Esophagus squamous epithelium (tissue), 5 donors: ENCODE measurements around the gene MRPL18. TPM values are rescaled to one million over a fixed set of nuclear protein-coding genes. Genes with fewer than 3 reads are reported as not detected.

ENCODE experiments used
- DNase-seq: peaks from one replicate; lab custom pipeline; 2025; lab: John Stamatoyannopoulos, UW
- H3K27ac ChIP-seq, 4 donors: fragments of 200-600 bp; sonication (generic); one replicate each; pipeline ENCODE4 v1.5.1; 2016 to 2019; ENCODE audit warnings: mild to moderate bottlenecking in 1 of 4
- H3K27me3 ChIP-seq, 4 donors: fragments of 200-600 bp; sonication (generic); 1 replicate in 3 of 4; 2 replicates in 1 of 4; pipeline versions ENCODE4 v1.5.1 to v1.6.0; 2017 to 2021; ENCODE audit warnings: antibody characterized with exemption in 1 of 4
- H3K36me3 ChIP-seq, 3 donors: fragments of 200-600 bp; sonication (generic); one replicate each; pipeline ENCODE4 v1.5.1; 2016 to 2019
- H3K4me1 ChIP-seq, 3 donors: fragments of 200-600 bp; sonication (generic); one replicate each; pipeline ENCODE4 v1.5.1; 2017 to 2019
- H3K4me3 ChIP-seq, 4 donors: fragments of 200-600 bp; sonication (generic); 1 replicate in 3 of 4; 2 replicates in 1 of 4; pipeline ENCODE4 v1.5.1; 2016 to 2019; ENCODE audit warnings: mild to moderate bottlenecking in 2 of 4, moderate library complexity in 1 of 4
- H3K9me3 ChIP-seq, 3 donors: fragments of 200-600 bp; sonication (generic); one replicate each; pipeline ENCODE4 v1.5.1; 2016 to 2019
- CTCF ChIP-seq, 6 experiments: fragments of 450-650 bp in 4 of 6; fragments of 200-600 bp in 2 of 6; sonication (generic) in 2 of 6; IDR thresholded peaks; one replicate each; pipeline ENCODE4 v1.5.1; 2016 to 2019; ENCODE audit warnings: antibody characterized with exemption in 6 of 6, mild to moderate bottlenecking in 4 of 6, moderate library complexity in 4 of 6
- POLR2A ChIP-seq, 4 donors: fragments of 450-650 bp; IDR thresholded peaks; one replicate each; pipeline ENCODE4 v1.6.1; 2017; ENCODE audit warnings: antibody characterized with exemption in 4 of 4, mild to moderate bottlenecking in 4 of 4, moderate library complexity in 3 of 4
- WGBS, 2 donors: methylation state at CpG; one replicate each; pipeline ENCODE4 v1.1.5; 2018; 5-methylcytosine and 5-hydroxymethylcytosine counted together
- intact Hi-C: fragments of 100-400 bp; cut with DNase I; formaldehyde crosslinking; loops from one replicate; pipeline ENCODE4 v1.15.0; 2022
- total RNA-seq, 4 donors: library from RNA; depleted of rRNA; stranded (reverse); fragments of >200 nt; gene quantifications; one replicate each; pipeline ENCODE4 v1.1.0, GENCODE V29; 2016
- donor health status: DM: yes; HTN: yes; CAD: no.

The MRPL18 gene
- total RNA-seq, 4 donors from 2014 or later = 46.9 to 94.2 (median 56.0) TPM

GRCh38 chr6:159769470-159769869 lies 20.8 kb upstream of the MRPL18 start:
- DNase-seq = no peak
- Histone ChIP-seq H3K27ac (no peak overlapping the region), H3K4me1 (peaks cover 0 to under 1% (median 0%) of the 10 kb centered on the region in 3 donors), H3K36me3 (peaks cover 8 to 99% (median 11%) of the 10 kb centered on the region in 3 donors), H3K9me3 (no peaks in the 10 kb centered on the region), H3K27me3 (no peaks in the 10 kb centered on the region), H3K4me3 (no peak overlapping the region)
- intact Hi-C loops = loop anchor here (10.0 kb wide), 1 partner anchor 75 kb away; the partner anchor contains the start of gene SOD2
- TF ChIP-seq POLR2A (IDR thresholded peaks at IDR 0.05) (no peak), CTCF (IDR thresholded peaks at IDR 0.05) (no peak)

DNA sequence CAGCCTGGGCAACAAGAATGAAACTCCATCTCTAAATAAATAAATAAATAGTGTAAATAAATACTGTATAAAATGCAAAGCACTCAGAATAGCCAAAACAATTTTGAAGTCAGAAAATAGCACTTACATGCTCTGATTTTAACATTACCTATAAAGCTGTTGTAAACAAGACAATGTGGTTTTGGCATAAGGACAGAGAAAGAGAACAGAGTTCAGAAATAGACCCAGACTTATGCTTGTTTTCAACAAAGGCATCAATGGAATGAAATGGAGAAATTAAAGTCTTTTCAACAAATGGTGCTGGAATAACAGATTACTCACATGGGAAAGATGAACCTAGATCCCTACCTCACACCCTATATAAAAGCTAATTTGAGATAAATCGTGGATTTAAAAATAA lies 18.1 kb upstream of the MRPL18 start:
- Histone ChIP-seq H3K36me3 (peaks cover 8 to 99% (median 15%) of the 10 kb centered on the region in 3 donors), H3K27ac (no peak overlapping the region), H3K9me3 (no peaks in the 10 kb centered on the region), H3K27me3 (no peaks in the 10 kb centered on the region), H3K4me1 (no peaks in the 10 kb centered on the region), H3K4me3 (no peak overlapping the region)
- no peak for TF ChIP-seq CTCF (IDR thresholded peaks at IDR 0.05)
- WGBS, 2 donors = 0 to 56% methylated on average over 1 of the region's 1 CpG
- intact Hi-C loops = no loop called here
- DNase-seq = no peak

- Histone ChIP-seq H3K4me1 (no peaks in the 10 kb centered on the region), H3K9me3 (no peaks in the 10 kb centered on the region), H3K27me3 (no peaks in the 10 kb centered on the region), H3K36me3 (peaks cover 5 to 99% (median 27%) of the 10 kb centered on the region in 3 donors), H3K4me3 (no peak overlapping the region), H3K27ac (no peak overlapping the region)
- DNase-seq = no peak
- intact Hi-C loops = no loop called here
- TF ChIP-seq POLR2A (IDR thresholded peaks at IDR 0.05) (no peak), CTCF (IDR thresholded peaks at IDR 0.05) (no peak)
- 74 to 83% methylated on average over 7 of the region's 7 CpGs for WGBS, 2 donors
These were observed 12.9 kb upstream of the MRPL18 start for GRCh38 chr6:159777240-159777904.

DNA sequence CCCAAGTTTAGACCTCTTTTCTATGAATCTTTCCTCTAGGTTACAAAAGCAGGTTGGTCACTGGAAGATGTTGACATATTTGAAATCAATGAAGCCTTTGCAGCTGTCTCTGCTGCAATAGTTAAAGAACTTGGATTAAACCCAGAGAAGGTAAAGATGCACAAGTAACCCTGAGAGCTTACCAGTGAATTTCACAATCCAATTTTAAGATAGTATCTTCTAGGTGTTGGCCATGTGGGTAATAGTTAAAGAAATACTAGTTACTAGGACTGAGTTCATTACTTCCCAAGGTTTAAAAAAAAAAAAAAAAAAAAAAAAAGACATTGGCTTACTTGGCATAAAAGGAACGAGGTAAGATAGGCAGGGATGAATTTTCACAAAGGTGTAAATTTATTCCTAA lies 12.1 kb upstream of the MRPL18 start:
- no peaks in the 10 kb centered on the region for H3K4me1 ChIP-seq
- no peaks in the 10 kb centered on the region for H3K27me3 ChIP-seq
- peaks cover 11 to 99% (median 27%) of the 10 kb centered on the region in 3 donors for H3K36me3 ChIP-seq
- no peak for DNase-seq
- no peak overlapping the region for H3K4me3 ChIP-seq
- no peak for TF ChIP-seq CTCF (IDR thresholded peaks at IDR 0.05)
- TF ChIP-seq POLR2A (IDR thresholded peaks at IDR 0.05) = no peak
- 40 to 60% methylated on average over 1 of the region's 1 CpG for WGBS, 2 donors
- H3K27ac ChIP-seq = no peak overlapping the region
- intact Hi-C loops = no loop called here
- no peaks in the 10 kb centered on the region for H3K9me3 ChIP-seq

DNA sequence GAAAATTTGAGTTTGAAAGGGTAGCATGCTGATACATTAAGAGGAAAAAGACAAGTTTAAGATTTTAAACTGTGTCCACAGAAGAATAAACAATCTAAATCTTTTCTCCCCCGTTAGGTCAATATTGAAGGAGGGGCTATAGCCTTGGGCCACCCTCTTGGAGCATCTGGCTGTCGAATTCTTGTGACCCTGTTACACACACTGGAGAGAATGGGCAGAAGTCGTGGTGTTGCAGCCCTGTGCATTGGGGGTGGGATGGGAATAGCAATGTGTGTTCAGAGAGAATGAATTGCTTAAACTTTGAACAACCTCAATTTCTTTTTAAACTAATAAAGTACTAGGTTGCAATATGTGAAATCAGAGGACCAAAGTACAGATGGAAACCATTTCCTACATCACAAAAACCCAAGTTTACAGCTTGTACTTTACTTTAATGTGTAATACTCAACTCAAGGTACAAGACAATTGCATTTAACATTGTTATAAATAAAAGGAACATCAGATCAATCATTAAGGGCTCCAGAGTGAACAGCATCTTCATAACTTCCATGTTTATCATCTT lies 11.6 kb upstream of the MRPL18 start:
- no peak overlapping the region for H3K4me3 ChIP-seq
- WGBS, 2 donors = 54 to 62% methylated on average over 3 of the region's 3 CpGs
- no peaks in the 10 kb centered on the region for H3K9me3 ChIP-seq
- H3K4me1 ChIP-seq = no peaks in the 10 kb centered on the region
- H3K36me3 ChIP-seq = peaks cover 11 to 99% (median 27%) of the 10 kb centered on the region in 3 donors
- no peak for TF ChIP-seq CTCF (IDR thresholded peaks at IDR 0.05)
- TF ChIP-seq POLR2A (IDR thresholded peaks at IDR 0.05) = no peak
- intact Hi-C loops = no loop called here
- no peak for DNase-seq
- no peak overlapping the region for H3K27ac ChIP-seq
- H3K27me3 ChIP-seq = no peaks in the 10 kb centered on the region
